ENCODE measurements around the gene LAP3. TPM values are rescaled to one million over a fixed set of nuclear protein-coding genes. Genes with fewer than 3 reads are reported as not detected.

Gene LAP3
- total and polyA plus RNA-seq, 7 donors, result 37.1 to 126 (median 60.3) TPM

- WGBS, 2 donors, result 67 to 79% methylated on average over 11 of the region's 11 CpGs
- H3K27me3 ChIP-seq, result no peaks in the 10 kb centered on the region
- H3K36me3 ChIP-seq, result no peaks in the 10 kb centered on the region
- no peak overlapping the region for H3K27ac ChIP-seq
- H3K9me3 ChIP-seq, result no peaks in the 10 kb centered on the region
- intact Hi-C loops (cut with DNase I), result loop anchor here (5.0 to 10.0 kb wide), 2 partner anchors 259 to 1047 kb away; no protein-coding TSS in a partner anchor
- no peak for DNase-seq
- no peaks in the 10 kb centered on the region for H3K4me1 ChIP-seq
- TF ChIP-seq POLR2AphosphoS5 (IDR thresholded peaks at IDR 0.05), result no peak
- TF ChIP-seq EP300 (IDR thresholded peaks at IDR 0.05), result no peak
- no peak overlapping the region for H3K4me3 ChIP-seq
Observed at GRCh38 chr4:17545374-17546140, 31.4 kb upstream of the LAP3 start.

GRCh38 chr4:17546222-17546621 lies 30.8 kb upstream of the LAP3 start:
- Histone ChIP-seq H3K27me3 (no peaks in the 10 kb centered on the region), H3K4me1 (no peaks in the 10 kb centered on the region), H3K9me3 (no peaks in the 10 kb centered on the region), H3K36me3 (no peaks in the 10 kb centered on the region), H3K4me3 (no peak overlapping the region), H3K27ac (no peak overlapping the region)
- DNase-seq, result no peak
- intact Hi-C loops (cut with DNase I), result loop anchor here (5.0 to 10.0 kb wide), 2 partner anchors 259 to 1046 kb away; no protein-coding TSS in a partner anchor
- 94 to 95% methylated on average over 10 of the region's 10 CpGs for WGBS, 2 donors
- TF ChIP-seq POLR2AphosphoS5 (IDR thresholded peaks at IDR 0.05) (no peak), EP300 (IDR thresholded peaks at IDR 0.05) (no peak)

GRCh38 chr4:17546678-17547077 lies 30.3 kb upstream of the LAP3 start:
- H3K27me3 ChIP-seq, result no peaks in the 10 kb centered on the region
- no peak for DNase-seq
- no peaks in the 10 kb centered on the region for H3K36me3 ChIP-seq
- no peaks in the 10 kb centered on the region for H3K4me1 ChIP-seq
- intact Hi-C loops (cut with DNase I), result loop anchor here (5.0 to 10.0 kb wide), 2 partner anchors 258 to 1046 kb away; no protein-coding TSS in a partner anchor
- WGBS, 2 donors, result 88 to 92% methylated on average over 12 of the region's 12 CpGs
- no peak overlapping the region for H3K4me3 ChIP-seq
- no peaks in the 10 kb centered on the region for H3K9me3 ChIP-seq
- TF ChIP-seq POLR2A (IDR thresholded peaks at IDR 0.05) (no peak), EP300 (IDR thresholded peaks at IDR 0.05) (no peak), POLR2AphosphoS5 (IDR thresholded peaks at IDR 0.05) (no peak), CTCF (IDR thresholded peaks at IDR 0.05) (no peak)
- H3K27ac ChIP-seq, result no peak overlapping the region

GRCh38 chr4:17550549-17550948 lies 26.4 kb upstream of the LAP3 start:
- no peak overlapping the region for H3K4me3 ChIP-seq
- 82 to 90% methylated on average over 3 of the region's 3 CpGs for WGBS, 2 donors
- intact Hi-C loops (cut with DNase I), result loop anchor here (1.0 kb wide), 1 partner anchor 23 kb away; no protein-coding TSS in a partner anchor
- no peak for DNase-seq
- no peaks in the 10 kb centered on the region for H3K36me3 ChIP-seq
- H3K27me3 ChIP-seq, result peaks cover 0 to 3% (median 0%) of the 10 kb centered on the region in 3 donors
- no peak for TF ChIP-seq CTCF (IDR thresholded peaks at IDR 0.05)
- no peak for TF ChIP-seq POLR2AphosphoS5 (IDR thresholded peaks at IDR 0.05)
- TF ChIP-seq EP300 (IDR thresholded peaks at IDR 0.05), result no peak
- TF ChIP-seq POLR2A (IDR thresholded peaks at IDR 0.05), result no peak
- H3K27ac ChIP-seq, result no peak overlapping the region
- H3K9me3 ChIP-seq, result no peaks in the 10 kb centered on the region
- H3K4me1 ChIP-seq, result no peaks in the 10 kb centered on the region

GRCh38 chr4:17552427-17552826 lies 24.6 kb upstream of the LAP3 start:
- WGBS, 2 donors, result 65 to 66% methylated on average over 5 of the region's 5 CpGs
- Histone ChIP-seq H3K4me1 (no peaks in the 10 kb centered on the region), H3K27ac (no peak overlapping the region), H3K36me3 (no peaks in the 10 kb centered on the region), H3K27me3 (peaks cover 0 to 3% (median 0%) of the 10 kb centered on the region in 3 donors), H3K9me3 (no peaks in the 10 kb centered on the region), H3K4me3 (no peak overlapping the region)
- DNase-seq, result no peak
- intact Hi-C loops (cut with DNase I), result no loop called here
- TF ChIP-seq POLR2A (IDR thresholded peaks at IDR 0.05) (no peak), POLR2AphosphoS5 (IDR thresholded peaks at IDR 0.05) (no peak), CTCF (IDR thresholded peaks at IDR 0.05) (no peak), EP300 (IDR thresholded peaks at IDR 0.05) (no peak)

Data from sigmoid colon (tissue), 7 donors.